ENCODE results near the gene LARGE1.

Gene LARGE1

DNA sequence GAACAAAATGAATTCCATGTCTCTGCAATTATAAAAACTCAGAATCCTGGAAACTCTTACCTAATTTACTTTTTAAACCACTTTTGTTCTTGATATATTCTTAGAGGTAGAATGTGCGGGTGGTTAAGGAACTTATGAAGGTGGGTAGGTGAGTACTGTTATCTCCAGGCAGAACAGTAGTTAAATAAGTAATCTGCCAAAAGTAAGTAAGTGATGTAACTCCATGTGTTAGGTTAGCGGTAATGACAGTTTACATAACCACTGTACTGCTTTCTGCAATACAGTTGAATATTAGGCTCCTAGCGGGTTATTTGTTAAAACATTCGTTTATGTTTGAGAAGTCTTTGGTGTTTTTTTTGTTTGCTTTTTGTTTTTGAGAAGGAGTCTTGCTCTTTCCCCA lies 7.1 kb downstream of the LARGE1 start:
- DNase-seq (ENCODE audit: low spot score), result no peak

DNA sequence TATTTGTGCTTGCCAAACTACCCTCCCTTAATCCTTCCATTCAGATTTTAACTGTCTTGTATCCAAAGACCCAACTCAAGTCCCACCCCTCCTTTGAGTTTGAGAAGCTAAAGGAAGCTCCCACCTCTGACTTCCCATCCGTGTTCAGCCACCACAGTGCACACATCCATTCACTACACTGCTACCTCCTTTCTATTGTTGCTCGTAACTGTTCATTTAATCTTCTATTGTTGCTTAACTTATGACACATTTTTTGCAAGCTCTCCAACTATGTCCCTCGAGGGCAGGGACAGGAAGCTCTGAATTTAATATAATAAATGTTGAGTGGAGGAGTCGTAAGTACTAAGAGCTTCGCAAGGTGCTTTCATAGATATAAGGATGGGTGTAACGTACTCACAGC lies 10.4 kb downstream of the LARGE1 start:
- no peak for DNase-seq (ENCODE audit: low spot score)

DNA sequence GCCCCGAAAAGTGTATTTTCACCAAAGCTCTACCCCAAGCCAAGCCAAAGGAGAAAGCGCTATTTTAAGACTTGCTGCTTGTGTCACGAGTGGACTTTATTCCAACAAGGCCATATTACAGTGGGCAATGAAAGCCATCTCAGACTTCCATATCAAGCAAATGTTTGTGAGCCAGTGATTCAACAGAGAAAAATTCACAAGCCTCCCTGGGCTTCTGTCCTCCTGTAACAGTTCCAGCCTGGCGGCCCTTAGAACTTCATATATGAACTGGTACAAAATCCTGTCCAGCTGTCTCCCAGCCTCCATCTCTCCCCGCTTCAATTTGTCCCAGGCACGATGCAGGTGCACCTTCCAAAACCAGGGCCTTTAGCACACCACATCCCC lies 11.2 kb downstream of the LARGE1 start:
- DNase-seq (ENCODE audit: low spot score), result peak; percentile 67

DNA sequence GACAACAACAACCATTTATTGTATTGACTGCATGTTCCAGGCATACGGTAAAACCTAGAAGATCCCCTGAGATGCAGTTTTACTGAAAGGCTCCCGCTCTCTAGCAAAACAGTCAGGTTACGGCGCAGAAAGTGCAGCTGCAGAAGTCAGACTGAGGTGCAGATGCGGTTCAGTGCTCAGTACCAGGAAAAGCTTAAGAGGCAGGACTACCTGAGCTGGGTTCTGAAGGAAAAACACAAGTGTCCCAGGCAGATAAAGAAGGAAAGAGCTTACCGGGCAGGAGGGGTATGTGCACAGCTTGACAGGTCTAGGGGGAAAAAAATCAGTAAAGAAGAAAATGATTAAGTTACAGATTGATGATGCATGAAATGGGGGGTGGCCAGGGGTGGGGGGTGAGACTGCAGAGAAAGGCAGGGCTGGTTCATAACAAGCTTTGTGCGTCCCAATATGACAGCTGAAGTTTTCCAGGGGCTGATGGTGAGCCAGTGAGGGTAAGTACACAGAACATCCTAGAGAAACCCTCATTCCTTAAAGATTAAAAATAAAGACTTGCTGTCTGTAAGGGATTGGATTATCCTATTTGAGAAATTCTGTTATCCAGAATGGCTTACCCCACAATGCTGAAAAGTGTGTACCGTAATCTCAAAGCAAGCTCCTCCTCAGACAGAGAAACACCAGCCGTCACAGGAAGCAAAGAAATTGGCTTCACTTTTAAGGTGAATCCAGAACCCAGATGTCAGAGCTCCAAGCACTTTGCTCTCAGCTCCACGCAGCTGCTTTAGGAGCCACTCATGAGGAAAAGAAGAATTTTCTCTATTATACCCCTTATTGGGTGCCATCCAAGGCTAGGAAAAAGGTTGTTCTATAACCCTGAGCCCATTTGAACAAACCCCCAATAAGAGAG lies 11.9 kb downstream of the LARGE1 start:
- no peak for DNase-seq (ENCODE audit: low spot score)

DNA sequence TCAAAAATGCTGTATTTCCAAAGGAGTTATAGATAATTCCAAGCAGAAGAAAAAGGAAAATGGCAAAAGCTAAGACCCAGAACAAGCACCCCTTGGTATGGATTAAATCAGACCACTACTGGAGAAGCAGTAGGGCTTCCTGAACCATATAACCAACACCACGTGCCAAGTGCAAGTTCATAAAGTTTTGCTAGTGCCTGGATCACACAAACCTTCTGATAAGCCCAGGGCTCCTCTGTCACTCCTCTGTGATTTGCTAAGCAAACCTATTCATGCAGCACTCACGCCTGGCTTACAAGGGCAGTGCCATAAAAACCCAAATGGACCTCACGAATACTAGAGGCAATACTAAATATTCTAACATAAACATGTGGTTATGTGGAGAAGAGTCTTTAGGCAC lies 13.3 kb downstream of the LARGE1 start:
- DNase-seq (ENCODE audit: low spot score), result no peak

DNA sequence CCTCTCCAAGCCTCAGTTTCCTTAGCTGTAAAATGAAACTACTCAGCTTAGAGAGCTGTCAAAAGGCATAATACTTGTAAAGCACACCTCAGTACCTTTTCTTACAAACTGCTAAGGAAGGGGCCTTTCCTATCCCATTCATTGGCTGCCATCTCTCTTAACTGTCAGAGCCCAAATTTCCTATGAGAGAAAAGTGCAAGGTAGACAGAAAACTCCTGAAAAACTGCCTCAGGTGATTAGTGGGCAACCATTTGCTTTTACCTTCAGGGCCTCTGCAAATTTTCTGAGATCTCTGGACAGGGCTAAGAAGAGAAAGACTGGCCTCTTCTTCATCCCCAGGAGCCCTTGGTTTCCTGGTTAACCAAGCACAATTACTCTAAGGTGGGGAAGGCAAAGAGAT lies 13.8 kb downstream of the LARGE1 start:
- no peak for DNase-seq (ENCODE audit: low spot score)

DNA sequence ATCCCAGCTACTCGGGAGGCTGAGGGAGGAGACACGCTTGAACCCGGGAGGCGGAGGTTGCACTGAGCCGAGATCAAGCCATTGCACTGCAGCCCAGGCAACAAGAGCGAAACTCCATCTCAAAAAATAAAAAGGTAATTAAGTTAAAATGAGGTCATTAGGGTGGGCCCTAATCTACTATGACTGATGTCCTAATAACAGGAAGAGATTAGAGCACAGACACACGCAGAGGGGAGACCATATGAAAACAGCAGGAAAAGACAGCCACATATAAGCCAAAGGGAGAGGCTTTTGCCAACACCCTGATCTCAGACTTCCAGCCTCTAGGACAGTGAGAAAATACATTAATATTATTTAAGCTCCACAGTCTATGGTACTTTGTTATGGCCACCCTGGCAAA lies 17.3 kb downstream of the LARGE1 start:
- DNase-seq (ENCODE audit: low spot score), result no peak

DNA sequence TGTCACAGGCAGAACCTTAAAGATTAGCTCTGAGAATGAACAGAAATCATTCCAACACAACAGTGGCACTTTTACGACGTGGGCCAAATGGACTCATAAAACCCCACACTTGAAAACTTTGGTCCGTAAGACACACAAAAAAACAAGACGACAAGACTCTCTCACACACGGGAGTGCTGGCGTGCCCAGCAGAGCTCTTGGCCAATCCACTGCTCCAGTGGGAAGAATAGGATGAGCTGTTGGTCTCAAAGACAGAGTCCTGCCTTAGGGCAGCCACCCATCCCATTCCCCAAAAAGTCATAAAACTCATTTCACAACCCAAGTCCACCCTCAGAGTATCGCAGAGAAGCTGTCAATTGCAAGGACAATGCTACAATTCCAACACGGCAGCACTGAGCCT lies 18.2 kb downstream of the LARGE1 start:
- DNase-seq (ENCODE audit: low spot score), result no peak

DNA sequence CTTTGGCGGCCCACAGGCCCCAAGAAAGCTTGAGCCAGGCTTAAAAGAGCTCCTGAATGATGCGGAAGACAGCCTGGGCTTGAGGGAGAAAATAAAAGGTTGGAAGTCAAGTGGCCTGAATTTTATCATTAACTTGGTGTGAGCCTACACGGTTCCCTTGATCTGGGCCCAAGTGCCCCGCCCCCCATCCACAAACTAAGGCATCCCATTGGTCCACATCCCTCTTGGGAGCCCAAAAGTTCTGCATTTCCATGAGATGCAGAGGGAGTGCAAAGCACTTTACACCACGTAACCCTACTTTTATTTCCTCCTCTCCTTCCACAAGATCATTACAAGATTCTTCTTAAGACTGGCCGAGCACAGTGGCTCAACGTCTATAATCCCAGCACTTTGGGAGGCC lies 22.2 kb downstream of the LARGE1 start:
- no peak for DNase-seq (ENCODE audit: low spot score)

DNA sequence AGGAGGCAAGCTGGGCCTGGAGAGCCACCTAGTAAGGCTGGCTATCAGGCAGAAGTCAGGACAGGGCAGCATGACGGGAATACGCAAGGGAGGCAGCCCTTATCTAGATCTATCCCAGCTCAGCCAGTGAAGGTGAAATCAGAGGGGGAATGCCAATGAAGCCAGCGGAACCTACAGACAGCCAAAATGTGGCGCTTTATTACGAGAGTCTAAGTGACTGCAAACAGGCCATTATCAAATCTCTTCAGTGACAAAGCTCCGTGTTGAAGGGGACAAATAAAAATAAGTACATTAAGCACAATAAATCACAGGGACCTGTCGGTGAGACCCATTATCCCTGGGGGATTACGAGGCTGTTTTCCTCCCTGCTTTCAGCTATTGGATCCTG lies 22.8 kb downstream of the LARGE1 start:
- DNase-seq (ENCODE audit: low spot score), result no peak

DNA sequence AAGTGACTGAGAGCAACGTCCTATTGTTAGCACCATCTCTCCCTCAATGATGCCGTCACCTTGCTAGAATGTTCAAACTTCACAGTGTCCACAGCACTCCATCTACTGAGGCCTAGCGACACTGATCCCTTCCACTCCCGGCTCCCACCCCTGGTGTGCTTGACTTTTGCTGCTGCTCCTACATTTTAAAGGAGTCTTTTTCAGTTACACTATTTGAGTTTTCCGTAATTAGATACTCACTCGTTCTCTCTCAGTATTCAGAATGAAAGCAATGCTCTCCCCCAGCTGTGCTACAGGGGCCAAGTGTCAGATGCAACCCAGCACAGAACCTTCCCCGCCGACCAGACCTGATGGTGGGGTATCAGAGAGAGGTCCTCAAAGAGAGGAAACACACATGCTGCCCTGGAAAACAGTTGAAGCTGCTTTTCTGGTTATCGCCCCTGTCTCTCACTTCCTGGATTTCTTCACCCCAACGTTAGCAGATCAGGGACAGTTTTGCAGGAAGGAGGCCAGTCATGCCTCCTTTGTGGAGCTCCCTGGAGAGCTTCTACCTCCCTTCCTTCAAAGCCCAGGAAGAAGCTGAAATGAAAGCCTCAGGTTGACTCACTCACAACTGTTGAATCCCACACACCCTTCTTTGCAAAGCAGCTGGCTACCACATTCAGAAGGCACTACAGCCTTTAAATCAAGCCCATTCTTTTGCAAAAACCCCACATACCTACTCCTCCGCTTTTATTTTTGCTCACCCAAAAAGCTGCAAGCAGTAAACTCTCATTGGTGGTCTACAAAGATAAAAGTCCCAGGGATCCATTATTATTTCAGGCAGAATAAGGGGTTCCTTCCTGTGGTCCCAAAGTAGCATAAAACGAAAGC lies 23.5 kb downstream of the LARGE1 start:
- no peak for DNase-seq (ENCODE audit: low spot score)

DNA sequence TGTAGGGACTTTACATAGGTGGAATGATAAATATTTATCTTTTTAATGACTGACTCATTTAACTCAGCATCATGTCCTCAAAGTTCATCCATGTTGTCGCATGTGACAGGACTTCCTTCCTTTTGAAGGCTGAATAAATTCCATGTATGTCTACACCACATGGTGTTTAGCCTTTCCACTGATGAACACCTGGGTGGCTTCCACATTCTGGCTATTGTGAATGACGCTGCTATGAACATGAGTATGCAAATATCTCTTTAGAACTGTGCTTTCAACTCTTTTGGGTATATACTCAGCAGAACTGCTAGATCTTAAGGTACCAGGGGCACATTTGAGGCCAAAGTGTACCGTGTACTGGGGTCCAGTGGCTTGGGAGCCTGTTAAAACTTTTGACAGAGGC lies 24.1 kb downstream of the LARGE1 start:
- no peak for DNase-seq (ENCODE audit: low spot score)

DNA sequence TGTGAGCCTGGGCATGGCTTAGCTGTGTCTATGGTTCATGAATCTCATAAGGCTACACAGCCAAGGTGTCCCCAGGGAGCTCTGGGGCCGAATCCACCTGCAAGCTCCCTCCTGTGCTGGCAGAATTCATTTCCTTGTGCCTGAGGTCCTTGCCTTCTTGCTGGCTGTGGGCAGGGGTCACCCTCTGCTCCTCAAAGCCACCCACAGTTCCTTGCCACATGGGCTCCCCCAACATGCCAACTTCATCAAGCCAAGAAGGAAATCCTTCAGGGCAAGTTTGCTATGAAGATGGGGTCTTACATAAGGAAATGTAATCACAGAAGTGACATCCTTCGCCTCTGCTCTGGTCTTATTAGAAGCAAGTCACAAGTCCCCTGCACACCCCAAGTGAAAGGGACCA lies 24.8 kb downstream of the LARGE1 start:
- no peak for DNase-seq (ENCODE audit: low spot score)

DNA sequence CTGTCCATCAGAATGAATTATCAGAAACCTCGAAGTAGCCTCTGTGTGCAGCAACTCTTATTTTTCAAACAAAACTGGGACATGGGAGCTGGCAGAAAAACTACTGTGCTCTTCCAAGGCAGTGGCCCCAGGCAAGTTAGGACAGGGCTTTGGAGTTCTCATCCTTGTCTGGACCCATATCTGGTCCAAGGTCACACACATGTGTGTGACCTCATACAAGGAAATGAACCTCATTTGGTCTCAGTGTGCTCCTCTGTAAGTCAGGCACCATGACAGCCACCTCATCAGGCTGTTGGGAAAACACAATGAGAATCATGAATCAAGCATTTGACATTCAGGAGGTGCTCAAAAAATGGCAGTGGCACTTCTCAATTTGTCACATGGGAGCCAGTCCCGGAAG lies 25.8 kb downstream of the LARGE1 start:
- no peak for DNase-seq (ENCODE audit: low spot score)

DNA sequence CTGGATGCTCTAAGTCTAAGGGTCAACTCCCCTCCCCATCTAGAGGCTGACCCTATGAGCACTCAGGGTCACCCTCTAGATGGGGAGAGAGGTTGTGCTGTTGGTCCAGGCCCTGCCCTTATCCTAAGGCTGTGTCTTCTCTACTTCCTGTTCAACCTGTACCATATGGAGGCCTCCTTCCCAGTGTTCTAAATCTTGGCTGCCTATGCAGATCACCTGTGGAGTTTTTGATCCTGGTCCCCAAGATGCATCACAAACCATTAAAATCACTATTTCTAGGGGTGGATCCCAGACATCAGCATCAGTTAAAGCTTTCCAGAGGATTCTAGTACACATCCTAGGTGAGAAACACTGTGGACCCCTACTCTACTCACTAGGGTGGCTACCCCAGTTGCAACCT lies 26.2 kb downstream of the LARGE1 start:
- DNase-seq (ENCODE audit: low spot score), result no peak

DNA sequence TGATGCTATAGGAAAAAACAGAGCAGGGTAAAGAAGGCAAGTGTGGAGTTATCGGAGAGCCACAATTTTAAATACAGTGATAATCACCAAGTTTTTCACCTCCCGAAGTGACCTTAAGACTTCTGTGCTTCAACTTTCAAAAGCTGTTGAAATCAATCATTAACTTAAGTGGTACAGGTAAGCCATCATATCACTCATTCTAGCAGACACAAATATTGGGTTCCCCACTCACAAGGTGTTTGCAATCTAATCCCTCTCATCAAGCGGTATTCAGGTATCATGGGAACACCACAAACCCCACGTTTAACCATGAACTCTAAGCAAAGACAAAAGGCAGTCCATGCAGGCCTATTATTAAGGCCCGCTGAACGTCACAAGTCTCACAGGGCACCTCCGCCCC lies 26.8 kb downstream of the LARGE1 start:
- no peak for DNase-seq (ENCODE audit: low spot score)

DNA sequence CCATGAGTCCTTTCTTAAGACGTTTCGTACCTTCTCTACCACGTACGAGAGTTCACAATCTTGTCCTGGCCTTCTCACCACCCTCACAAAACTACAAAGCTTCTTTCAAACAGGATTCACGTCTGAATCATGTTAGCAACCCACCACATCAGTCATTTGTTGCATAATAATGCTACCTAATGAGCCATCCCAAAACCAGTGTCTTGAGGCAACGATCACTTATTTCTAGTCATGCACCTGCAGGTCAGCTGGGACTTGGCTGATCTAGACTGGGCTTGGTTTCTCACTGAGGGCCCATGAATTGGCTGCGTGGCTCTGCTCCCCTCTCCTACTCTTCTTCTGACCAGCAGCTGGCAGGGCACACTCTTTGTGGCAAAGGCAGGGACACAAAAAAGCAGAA lies 28.3 kb downstream of the LARGE1 start:
- no peak for DNase-seq (ENCODE audit: low spot score)

DNA sequence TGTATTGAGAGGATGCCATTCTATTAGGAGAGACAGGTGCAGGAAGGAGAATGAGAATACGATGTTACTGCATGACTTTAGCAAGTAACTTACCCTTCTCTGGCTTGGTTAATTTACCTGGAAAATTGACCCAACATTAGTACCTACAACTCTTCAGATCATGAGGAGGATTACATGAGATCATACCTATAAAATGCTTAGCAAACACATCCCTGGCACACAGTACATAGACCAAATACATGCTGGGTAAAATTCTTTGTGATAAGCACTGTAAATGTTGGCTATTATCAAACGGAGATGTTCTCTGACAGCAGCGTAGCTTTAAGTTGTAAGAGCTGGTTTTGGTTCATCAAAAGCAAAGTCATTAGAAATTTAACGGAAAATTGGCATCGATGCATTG lies 28.8 kb downstream of the LARGE1 start:
- DNase-seq (ENCODE audit: low spot score), result no peak

DNA sequence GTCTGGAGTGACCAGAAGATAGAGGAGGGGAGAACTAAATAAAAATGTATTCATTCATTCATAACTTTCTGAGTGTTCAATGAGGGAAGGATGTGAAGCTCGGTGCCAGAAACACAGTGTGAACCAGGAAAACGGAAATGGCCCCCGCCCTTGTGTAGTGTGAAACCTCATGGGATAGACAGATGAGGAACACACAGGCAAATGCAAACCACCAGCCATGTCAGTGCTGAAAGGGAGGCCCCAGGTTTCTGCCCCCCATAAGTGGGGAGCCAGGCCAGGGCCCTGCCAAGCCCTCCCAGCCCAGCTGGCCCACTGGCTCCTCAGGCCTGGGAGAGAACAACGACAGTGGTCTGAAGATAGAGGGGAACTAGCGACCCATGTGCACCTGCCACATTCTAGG lies 30.5 kb downstream of the LARGE1 start:
- DNase-seq (ENCODE audit: low spot score), result no peak

DNA sequence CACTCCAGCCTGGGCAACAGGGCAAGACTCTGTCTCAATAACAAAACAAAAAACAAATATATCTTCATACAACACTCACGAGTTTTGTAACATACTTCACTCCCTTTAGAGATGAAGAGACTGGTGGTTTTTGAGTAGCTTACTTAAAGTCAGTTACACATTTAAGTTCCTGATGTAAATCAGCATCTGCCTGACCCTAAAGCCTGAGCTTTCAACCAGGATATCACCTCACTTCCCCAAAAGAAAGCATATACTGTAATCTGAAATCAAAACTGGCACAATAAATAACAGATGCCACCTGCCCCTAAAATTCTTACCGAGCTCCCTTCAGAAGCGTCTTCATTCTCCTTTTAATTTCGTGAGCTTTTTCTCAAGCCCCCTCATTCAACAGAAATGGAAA lies 31.5 kb downstream of the LARGE1 start:
- DNase-seq (ENCODE audit: low spot score), result no peak

DNA sequence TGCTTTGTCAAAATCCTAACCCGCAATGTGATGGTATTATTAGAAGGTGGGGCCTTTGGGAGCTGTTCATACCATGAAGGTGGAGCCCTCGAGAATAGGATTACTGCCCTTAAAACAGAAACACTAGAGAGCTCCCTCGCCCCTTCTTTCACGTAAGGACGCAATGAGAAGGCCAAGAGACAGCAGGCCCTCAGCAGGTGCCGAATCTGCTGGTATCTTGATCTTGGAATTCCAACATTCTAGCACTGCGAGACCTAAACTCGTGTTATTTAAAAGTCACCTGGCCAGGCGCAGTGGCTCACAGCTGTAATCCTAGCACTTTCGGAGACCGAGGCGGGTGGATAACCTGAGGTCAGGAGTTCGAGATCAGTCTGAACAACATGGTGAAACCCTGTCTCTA lies 33.1 kb downstream of the LARGE1 start:
- DNase-seq (ENCODE audit: low spot score), result no peak

DNA sequence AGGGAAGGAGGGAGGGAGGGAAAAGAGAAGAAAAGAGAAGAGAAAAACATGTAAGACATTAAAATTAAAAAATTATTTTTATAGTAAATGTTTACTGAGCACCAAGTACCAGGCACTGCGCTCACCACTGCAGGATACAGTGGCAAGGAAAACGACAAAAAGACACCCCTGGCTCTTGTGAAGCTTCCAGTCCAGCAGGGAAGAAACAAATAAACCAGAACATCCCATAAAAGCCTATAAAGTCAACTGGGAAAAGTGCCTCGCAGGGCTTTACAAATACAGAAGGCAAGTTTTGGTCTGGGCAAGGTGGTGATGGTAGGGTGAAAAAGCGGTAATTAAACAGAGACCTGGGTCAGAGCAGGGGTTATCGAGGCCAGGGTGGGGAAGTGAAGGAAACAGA lies 33.6 kb downstream of the LARGE1 start:
- DNase-seq (ENCODE audit: low spot score), result no peak

DNA sequence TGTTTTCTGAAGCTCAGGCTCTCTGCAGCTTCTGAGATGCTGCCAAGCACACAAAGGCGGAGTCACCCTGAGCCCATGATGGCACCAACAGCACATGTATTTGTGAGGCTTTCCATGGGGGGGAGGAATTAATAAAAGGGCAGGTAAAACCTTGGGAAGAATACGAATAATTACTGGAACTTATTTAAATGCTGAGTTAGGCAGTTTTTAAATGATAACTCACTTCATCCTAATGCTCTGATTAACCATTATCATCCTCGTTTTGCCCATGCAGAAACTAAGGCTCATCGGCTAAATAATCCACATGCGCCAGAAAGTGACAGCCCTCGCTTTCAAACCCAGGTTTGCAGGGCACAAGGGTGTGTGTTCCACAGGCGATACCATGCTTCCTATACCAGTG lies 35.4 kb downstream of the LARGE1 start:
- DNase-seq (ENCODE audit: low spot score), result no peak
